Activated T-cell treated with anti-CD3 and anti-CD28 coated beads for 1 hour (primary cell): Measurements from ENCODE around the gene LEKR1.
"Not testable (repeated sequence)": the region's sequence is repeated elsewhere in the genome, so short reads cannot be mapped to it uniquely, and the experiment has no call there.

Experiments
- DNase-seq: peaks from one replicate; pipeline ENCODE4 v3.0.0-alpha.2; 2020; ENCODE audit warnings: low read depth

LEKR1 gene

GRCh38 chr3:156906275-156906674, 80.1 kb downstream of the LEKR1 start:
- no peak for DNase-seq

- DNase-seq: no peak
Measured at GRCh38 chr3:156908398-156908797, 82.2 kb downstream of the LEKR1 start.

DNA sequence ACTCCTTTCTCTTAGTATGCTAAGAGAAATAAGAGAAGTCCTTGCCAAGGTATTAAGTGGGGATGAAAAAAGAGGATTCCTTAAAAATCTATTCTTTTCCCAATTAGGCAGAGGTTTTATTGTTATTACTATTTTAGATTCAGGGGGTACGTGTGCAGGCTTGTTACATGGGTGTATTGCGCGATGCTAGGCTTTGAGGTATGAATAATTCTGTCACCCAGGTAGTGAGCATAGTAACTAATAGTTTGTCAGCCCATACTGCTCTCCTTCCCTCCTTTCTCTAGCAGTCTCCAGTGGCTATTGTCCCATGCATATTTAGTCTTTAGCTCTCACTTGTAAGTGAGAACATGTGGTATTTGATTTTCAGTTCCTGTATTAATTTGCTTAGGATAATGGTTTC, 83.9 kb downstream of the LEKR1 start:
- DNase-seq: no peak

GRCh38 chr3:156910831-156911230, 84.7 kb downstream of the LEKR1 start:
- not testable (repeated sequence) for DNase-seq

GRCh38 chr3:156914300-156914699, 88.1 kb downstream of the LEKR1 start:
- DNase-seq: not testable (repeated sequence)

GRCh38 chr3:156915372-156915771, 89.2 kb downstream of the LEKR1 start:
- DNase-seq: no peak

GRCh38 chr3:156918746-156919145, 92.6 kb downstream of the LEKR1 start:
- DNase-seq: no peak

GRCh38 chr3:156919818-156920217, 93.7 kb downstream of the LEKR1 start:
- DNase-seq: no peak

GRCh38 chr3:156920399-156920798, 94.2 kb downstream of the LEKR1 start:
- no peak for DNase-seq

DNA sequence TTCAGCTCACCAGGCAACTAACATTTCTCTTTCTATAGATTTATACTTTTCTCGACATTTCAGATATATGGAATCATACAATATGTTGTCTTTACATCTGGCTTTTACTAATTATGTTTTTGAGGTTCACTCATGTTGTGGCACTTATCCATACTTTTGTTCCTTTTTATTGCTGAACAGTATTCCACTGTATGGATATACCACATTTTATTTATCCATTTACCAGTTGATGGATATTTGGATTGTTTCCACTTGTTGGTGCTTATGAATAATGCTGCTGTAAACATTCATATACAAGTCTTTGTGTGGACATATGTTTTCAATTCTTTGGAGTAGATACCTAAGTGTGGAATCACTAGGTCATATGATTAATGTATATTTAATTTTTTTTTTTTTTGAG, 97.2 kb downstream of the LEKR1 start:
- no peak for DNase-seq

DNA sequence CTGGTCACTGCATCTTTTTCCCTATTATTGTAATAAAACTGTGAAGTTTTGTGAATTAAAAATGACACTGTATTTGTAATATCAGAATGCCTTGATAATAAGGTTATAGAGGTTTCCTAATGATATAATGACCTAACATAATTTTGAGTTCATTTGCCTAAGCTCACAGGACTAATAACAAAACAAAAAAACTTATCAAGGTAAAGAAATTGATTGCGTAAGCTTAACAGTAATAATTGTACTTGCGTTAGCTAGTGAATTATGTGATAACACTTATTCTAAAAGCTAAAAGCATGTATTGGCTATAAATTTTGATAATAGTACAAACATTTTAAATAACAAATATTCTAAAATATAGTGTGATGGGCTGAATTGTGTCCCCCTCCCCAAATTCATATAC, 112.6 kb downstream of the LEKR1 start:
- no peak for DNase-seq

- DNase-seq: no peak
Measured at GRCh38 chr3:156939315-156939714, 113.2 kb downstream of the LEKR1 start.

- no peak for DNase-seq
Measured at GRCh38 chr3:156941311-156941710, 115.2 kb downstream of the LEKR1 start.

DNA sequence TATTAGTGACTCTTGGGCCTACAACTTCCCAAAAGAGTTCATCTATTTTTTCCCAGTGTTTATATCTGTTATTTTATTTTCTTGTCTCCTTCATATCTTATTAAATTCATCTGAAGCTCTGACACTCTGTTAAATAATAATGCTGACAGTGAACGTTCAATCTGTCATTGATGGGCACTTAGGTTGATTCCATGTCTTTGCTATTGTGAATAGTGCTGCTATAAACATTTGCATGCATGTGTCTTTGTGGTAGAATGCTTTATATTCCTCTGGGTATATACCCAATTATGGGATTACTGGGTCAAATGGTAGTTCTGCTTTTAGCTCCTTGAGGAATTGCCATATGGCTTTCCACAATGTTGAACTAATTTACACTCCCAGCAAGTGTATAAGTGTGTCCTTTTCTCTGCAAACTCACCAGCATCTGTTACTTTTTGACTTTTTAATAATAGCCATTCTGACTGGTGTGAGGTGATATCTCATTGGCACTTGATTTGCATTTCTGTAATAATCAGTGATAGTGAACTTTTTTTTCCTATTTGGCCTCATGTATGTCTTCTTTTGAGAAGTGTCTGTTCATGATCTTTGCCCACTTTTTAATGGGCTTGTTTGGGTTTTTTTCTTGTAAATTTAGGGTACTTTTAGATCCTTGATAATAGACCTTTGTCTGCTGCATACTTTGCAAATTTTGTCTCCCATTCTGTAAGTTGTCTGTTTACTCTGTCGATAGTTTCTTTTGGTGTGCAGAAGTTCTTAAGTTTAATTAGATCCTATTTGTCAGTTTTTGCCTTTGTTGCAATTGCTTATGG, 122.5 kb downstream of the LEKR1 start:
- DNase-seq: no peak

- no peak for DNase-seq
Measured at GRCh38 chr3:156952011-156952410, 125.9 kb downstream of the LEKR1 start.

GRCh38 chr3:156957715-156958114, 131.6 kb downstream of the LEKR1 start:
- no peak for DNase-seq

DNA sequence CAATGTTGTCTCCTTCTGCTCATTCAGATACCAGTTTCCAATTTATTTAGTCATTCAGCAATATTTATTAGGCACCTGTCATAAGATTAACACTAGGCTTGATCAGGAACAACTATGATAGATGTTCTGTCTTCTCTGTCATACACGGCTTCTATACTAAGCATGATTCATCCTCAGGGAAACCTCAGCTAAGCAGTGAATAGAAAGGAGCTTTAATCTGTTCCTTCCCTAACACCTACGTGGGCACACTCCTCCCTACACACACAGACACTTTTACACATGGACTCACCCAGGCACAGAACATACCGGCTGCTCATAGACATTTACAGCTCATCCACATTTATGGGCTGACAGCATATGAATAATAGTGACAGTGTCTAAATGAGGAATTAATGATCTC, 136.9 kb downstream of the LEKR1 start:
- no peak for DNase-seq

- no peak for DNase-seq
Measured at GRCh38 chr3:156964577-156964976, 138.4 kb downstream of the LEKR1 start.

DNA sequence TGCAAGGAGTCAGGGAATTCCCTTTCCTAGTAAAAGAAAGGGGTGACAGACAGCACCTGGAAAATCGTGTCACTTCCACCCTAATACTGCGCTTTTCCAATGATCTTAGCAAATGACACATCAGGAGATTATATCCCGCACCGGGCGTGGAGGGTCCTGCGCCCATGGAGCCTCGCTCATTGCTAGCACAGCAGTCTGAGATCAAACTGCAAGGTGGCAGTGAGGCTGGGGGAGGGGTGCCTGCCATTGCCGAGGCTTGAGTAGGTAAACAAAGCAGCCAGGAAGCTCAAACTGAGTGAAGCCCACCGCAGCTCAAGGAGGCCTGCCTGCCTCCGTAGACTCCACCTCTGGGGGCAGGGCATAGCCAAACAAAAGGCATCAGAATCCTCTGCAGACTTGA, 140.2 kb downstream of the LEKR1 start:
- not testable (repeated sequence) for DNase-seq

DNA sequence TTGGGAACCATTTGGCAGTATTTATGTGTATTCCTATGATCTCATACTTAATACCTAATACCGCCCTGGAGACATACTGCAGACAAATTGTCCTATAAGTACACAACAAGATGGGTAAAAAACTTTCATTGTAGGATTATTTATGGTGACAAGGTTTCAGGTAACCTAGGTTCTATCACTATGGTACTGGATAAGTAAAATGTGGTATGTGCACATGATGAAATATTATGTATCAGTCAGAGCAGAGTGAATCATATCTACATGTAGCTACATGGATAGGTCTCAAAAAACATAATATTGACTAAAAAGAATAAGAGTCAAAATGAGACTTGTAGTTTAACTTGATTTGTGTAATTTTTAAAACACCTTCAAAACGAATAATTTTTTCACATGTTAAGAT, 147.8 kb downstream of the LEKR1 start:
- no peak for DNase-seq

DNA sequence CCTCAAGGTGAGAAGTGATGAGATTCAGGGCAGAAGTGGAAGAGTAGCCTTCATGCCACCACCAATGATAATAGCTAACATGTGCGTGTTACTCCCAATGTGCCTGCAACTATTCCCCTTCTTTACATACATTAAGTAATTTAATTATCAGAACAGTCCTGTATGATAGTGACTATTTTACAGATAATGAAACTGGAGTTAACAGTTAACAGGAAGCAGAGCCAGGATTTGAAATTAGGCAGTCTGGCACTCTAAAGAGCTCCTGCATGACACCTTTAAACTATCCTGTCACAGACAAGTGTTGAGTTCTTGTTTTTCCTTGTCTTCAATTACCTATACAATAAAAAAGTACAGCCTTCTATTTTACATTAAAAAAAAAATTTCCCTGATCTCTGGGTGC, 148.8 kb downstream of the LEKR1 start:
- DNase-seq: no peak

GRCh38 chr3:156975721-156976120, 149.6 kb downstream of the LEKR1 start:
- DNase-seq: no peak

GRCh38 chr3:156976933-156977332, 150.8 kb downstream of the LEKR1 start:
- DNase-seq: no peak

DNA sequence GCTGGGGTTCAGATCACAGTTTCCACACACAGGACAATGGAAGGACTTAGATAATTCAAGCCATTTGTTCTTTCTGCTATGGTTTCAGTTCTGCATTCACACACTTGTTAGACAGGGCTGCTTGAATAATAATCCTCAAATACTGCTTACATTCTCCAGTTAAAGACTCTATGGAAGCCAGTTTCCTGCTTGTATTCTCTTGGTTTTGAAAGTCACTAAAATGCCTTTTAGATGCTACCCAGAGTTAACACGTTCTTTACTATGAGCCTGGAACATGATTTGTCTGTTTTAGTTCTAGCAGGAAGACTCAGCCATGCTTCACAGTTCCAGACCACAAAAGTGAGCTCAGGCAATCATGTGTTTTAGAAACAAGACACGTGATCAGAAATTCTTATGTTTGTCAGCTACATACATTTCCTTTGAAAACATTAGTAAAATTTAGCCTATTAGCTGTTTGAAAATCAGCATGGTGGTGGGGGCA, 152.4 kb downstream of the LEKR1 start:
- no peak for DNase-seq
